Uterus (tissue), 4 donors: Measurements from ENCODE around the gene GLIPR1L2. TPM values are rescaled to one million over a fixed set of nuclear protein-coding genes. Genes with fewer than 3 reads are reported as not detected.
A peak's percentile ranks its signal among the peaks of the same experiment; 100 is the strongest.

Experiments used
- DNase-seq, 2 donors: peaks; one replicate each; pipeline ENCODE4 v3.0.0-alpha.2; 2019 to 2020
- H3K27ac ChIP-seq, 2 donors: fragments of 200-600 bp; sonication (generic); 1 replicate in 1 of 2; 2 replicates in 1 of 2; pipeline ENCODE4 v1.5.1; 2016 to 2018
- H3K27me3 ChIP-seq, 2 donors: fragments of 200-600 bp; sonication (generic); one replicate each; pipeline ENCODE4 v1.5.1; 2018 to 2019; ENCODE audit warnings: control low read depth in 1 of 2
- H3K36me3 ChIP-seq, 2 donors: fragments of 200-600 bp; sonication (generic); one replicate each; pipeline ENCODE4 v1.5.1; 2019; ENCODE audit warnings: control low read depth in 1 of 2
- H3K4me1 ChIP-seq, 2 donors: fragments of 200-600 bp; sonication (generic); one replicate each; pipeline ENCODE4 v1.5.1; 2018 to 2019; ENCODE audit warnings: control low read depth in 1 of 2
- H3K4me3 ChIP-seq, 2 donors: fragments of 200-600 bp; sonication (generic); 1 replicate in 1 of 2; 2 replicates in 1 of 2; pipeline ENCODE4 v1.5.1; 2018 to 2019; ENCODE audit warnings: mild to moderate bottlenecking in 1 of 2
- H3K9me3 ChIP-seq, 2 donors: fragments of 200-600 bp; sonication (generic); one replicate each; pipeline ENCODE4 v1.5.1; 2019; ENCODE audit warnings: control low read depth in 1 of 2
- CTCF ChIP-seq, 4 experiments: fragments of 200-600 bp in 2 of 4; fragments of 450-650 bp in 2 of 4; sonication (generic) in 2 of 4; IDR thresholded peaks; one replicate each; pipeline ENCODE4 v1.5.1; 2016 to 2019; ENCODE audit warnings: antibody characterized with exemption in 4 of 4, mild to moderate bottlenecking in 2 of 4, moderate library complexity in 1 of 4
- POLR2A ChIP-seq, 2 donors: fragments of 450-650 bp; IDR thresholded peaks; one replicate each; pipeline ENCODE4 v1.6.1; 2016; ENCODE audit warnings: antibody characterized with exemption in 2 of 2, mild to moderate bottlenecking in 1 of 2, moderate library complexity in 1 of 2
- intact Hi-C: fragments of 100-400 bp; cut with DNase I; formaldehyde crosslinking; loops from one replicate; pipeline ENCODE4 v1.15.1; 2023; ENCODE audit warnings: low total_unique reads
- total RNA-seq, 4 donors: library from RNA; depleted of rRNA in 3 of 4; stranded (reverse); fragments of >200 nt in 3 of 4; gene quantifications; one replicate each; pipeline versions ENCODE4 v1.1.0 to v1.2.4, GENCODE V29; 2014 to 2023
- donor health status: DM: yes; HTN: yes; CAD: no.

The GLIPR1L2 gene
- total RNA-seq, 4 donors from 2014 or later: 2.9 to 4.6 TPM; not detected in 2

- intact Hi-C loops: no loop called here
- no peak for DNase-seq
- H3K27ac ChIP-seq: no peak overlapping the region
- H3K4me3 ChIP-seq: no peak overlapping the region
- H3K36me3 ChIP-seq: no peaks in the 10 kb centered on the region
- H3K9me3 ChIP-seq: no peaks in the 10 kb centered on the region
- H3K27me3 ChIP-seq: no peaks in the 10 kb centered on the region
- no peak for TF ChIP-seq POLR2A (IDR thresholded peaks at IDR 0.05)
- TF ChIP-seq CTCF (IDR thresholded peaks at IDR 0.05): no peak
- H3K4me1 ChIP-seq: no peaks in the 10 kb centered on the region
Measured at GRCh38 chr12:75471902-75472890, 81.3 kb downstream of the GLIPR1L2 start.

- Histone ChIP-seq H3K4me3 (no peak overlapping the region), H3K36me3 (no peaks in the 10 kb centered on the region), H3K27ac (no peak overlapping the region), H3K4me1 (no peaks in the 10 kb centered on the region), H3K9me3 (no peaks in the 10 kb centered on the region), H3K27me3 (no peaks in the 10 kb centered on the region)
- no peak for DNase-seq
- intact Hi-C loops: no loop called here
- TF ChIP-seq CTCF (IDR thresholded peaks at IDR 0.05) (no peak), POLR2A (IDR thresholded peaks at IDR 0.05) (no peak)
Measured at GRCh38 chr12:75474116-75474515, 83.2 kb downstream of the GLIPR1L2 start.

- Histone ChIP-seq H3K9me3 (no peaks in the 10 kb centered on the region), H3K36me3 (no peaks in the 10 kb centered on the region), H3K4me1 (no peaks in the 10 kb centered on the region), H3K4me3 (no peak overlapping the region), H3K27ac (no peak overlapping the region), H3K27me3 (no peaks in the 10 kb centered on the region)
- no peak for DNase-seq
- TF ChIP-seq CTCF (IDR thresholded peaks at IDR 0.05) (no peak), POLR2A (IDR thresholded peaks at IDR 0.05) (no peak)
- intact Hi-C loops: no loop called here
Measured at GRCh38 chr12:75476071-75476470, 85.2 kb downstream of the GLIPR1L2 start.

GRCh38 chr12:75477137-75477536, 86.2 kb downstream of the GLIPR1L2 start:
- no peak for TF ChIP-seq CTCF (IDR thresholded peaks at IDR 0.05)
- no peak for TF ChIP-seq POLR2A (IDR thresholded peaks at IDR 0.05)
- Histone ChIP-seq H3K27ac (no peak overlapping the region), H3K36me3 (no peaks in the 10 kb centered on the region), H3K27me3 (no peaks in the 10 kb centered on the region), H3K4me1 (no peaks in the 10 kb centered on the region), H3K4me3 (no peak overlapping the region), H3K9me3 (no peaks in the 10 kb centered on the region)
- no peak for DNase-seq
- intact Hi-C loops: no loop called here

- Histone ChIP-seq H3K4me1 (no peaks in the 10 kb centered on the region), H3K9me3 (no peaks in the 10 kb centered on the region), H3K36me3 (no peaks in the 10 kb centered on the region), H3K27me3 (no peaks in the 10 kb centered on the region), H3K27ac (peak overlapping the region in 1 of 2 donors; percentile 83), H3K4me3 (no peak overlapping the region)
- DNase-seq: no peak
- TF ChIP-seq POLR2A (IDR thresholded peaks at IDR 0.05): no peak
- no peak for TF ChIP-seq CTCF (IDR thresholded peaks at IDR 0.05)
- intact Hi-C loops: no loop called here
Measured at GRCh38 chr12:75478116-75478794, 87.4 kb downstream of the GLIPR1L2 start.
